HEK293 (cell line): ENCODE measurements around the gene CELSR3.

Experiments
- CTCF ChIA-PET: fragments of 350-600 bp; formaldehyde crosslinking; extraction: SDS; loops from one replicate; lab custom pipeline; 2021; ENCODE audit warnings: antibody characterized with exemption; lab: Yijun Ruan, JAX
- POLR2A ChIA-PET: fragments of 300-600 bp; formaldehyde crosslinking; extraction: SDS; loops from one replicate; lab custom pipeline; 2020; ENCODE audit warnings: antibody characterized with exemption, inconsistent platforms; lab: Yijun Ruan, JAX
- H3K27ac ChIP-seq: fragments of 200-500 bp; sonication (Bioruptor generic); 2 replicates; pipeline ENCODE4 v1.5.1; 2014; ENCODE audit warnings: low read depth, low read length, control low read depth, inconsistent platforms; ENCODE audit errors: extremely low read depth
- H3K36me3 ChIP-seq, 2 experiments: fragments of 200-500 bp in 1 of 2; sonication (Bioruptor generic) in 1 of 2; 1 replicate in 1 of 2; 2 replicates in 1 of 2; pipeline ENCODE4 v1.5.1; 2014 to 2017; ENCODE audit warnings: inconsistent platforms in 2 of 2, low read length in 2 of 2; ENCODE audit not compliant: control insufficient read depth in 2 of 2, insufficient read depth in 1 of 2
- H3K4me1 ChIP-seq: fragments of 200-500 bp; sonication (Bioruptor generic); 2 replicates; pipeline ENCODE4 v1.5.1; 2014; ENCODE audit warnings: mild to moderate bottlenecking, low read length, inconsistent platforms; ENCODE audit not compliant: control insufficient read depth, insufficient read depth
- H3K4me3 ChIP-seq: 2 replicates; pipeline ENCODE4 v1.5.1; 2011; ENCODE audit warnings: low read depth, mild to moderate bottlenecking, control low read depth, low read length, moderate library complexity
- H3K9me3 ChIP-seq: fragments of 200-500 bp; sonication (Bioruptor generic); 2 replicates; pipeline ENCODE4 v1.5.1; 2014; ENCODE audit warnings: low read depth, low read length, inconsistent platforms; ENCODE audit not compliant: control insufficient read depth, insufficient read depth
- HOXC10 ChIP-seq: sonication (generic); formaldehyde crosslinking; IDR thresholded peaks from 2 replicates; pipeline ENCODE4 v1.8.1; 2023; ENCODE audit warnings: mild to moderate bottlenecking, missing genetic modification reagents
- HOXD13 ChIP-seq: sonication (generic); formaldehyde crosslinking; IDR thresholded peaks from 2 replicates; pipeline ENCODE4 v1.8.0; 2022; ENCODE audit warnings: missing genetic modification reagents, borderline replicate concordance
- IKZF3 ChIP-seq: fragments of 450-650 bp; IDR thresholded peaks from 2 replicates; pipeline ENCODE4 v1.5.0; 2018; ENCODE audit warnings: missing biosample characterization, mild to moderate bottlenecking, missing genetic modification characterization, moderate library complexity
- KLF16 ChIP-seq: fragments of 450-650 bp; formaldehyde crosslinking; IDR thresholded peaks from 2 replicates; pipeline ENCODE4 v1.5.1; 2017; ENCODE audit warnings: missing biosample characterization, missing genetic modification characterization
- KLF7 ChIP-seq: fragments of 450-650 bp; formaldehyde crosslinking; IDR thresholded peaks from 2 replicates; pipeline ENCODE4 v1.5.1; 2016; ENCODE audit warnings: missing biosample characterization, missing genetic modification characterization, borderline replicate concordance
- RBAK ChIP-seq: fragments of 450-650 bp; formaldehyde crosslinking; IDR thresholded peaks from 2 replicates; pipeline ENCODE4 v1.5.1; 2016; ENCODE audit warnings: missing biosample characterization, missing genetic modification characterization
- ZBTB44 ChIP-seq: fragments of 450-650 bp; IDR thresholded peaks from 2 replicates; pipeline ENCODE4 v1.5.1; 2018; ENCODE audit warnings: missing biosample characterization, mild to moderate bottlenecking, missing genetic modification characterization
- ZBTB49 ChIP-seq: fragments of 450-650 bp; formaldehyde crosslinking; IDR thresholded peaks from 2 replicates; pipeline ENCODE4 v1.5.1; 2016; ENCODE audit warnings: missing biosample characterization, missing genetic modification characterization, low read depth
- ZFHX2 ChIP-seq: fragments of 450-650 bp; formaldehyde crosslinking; conservative IDR thresholded peaks from 2 replicates; pipeline ENCODE4 v1.5.1; 2016; ENCODE audit warnings: missing biosample characterization, missing genetic modification characterization
- ZFP3 ChIP-seq: fragments of 450-650 bp; formaldehyde crosslinking; IDR thresholded peaks from 2 replicates; pipeline ENCODE4 v1.5.1; 2016; ENCODE audit warnings: low read depth, missing biosample characterization, missing genetic modification characterization
- ZNF138 ChIP-seq: fragments of 450-650 bp; formaldehyde crosslinking; IDR thresholded peaks from 2 replicates; pipeline ENCODE4 v1.5.1; 2016; ENCODE audit warnings: missing biosample characterization, missing genetic modification characterization, borderline replicate concordance
- ZNF155 ChIP-seq: fragments of 450-650 bp; formaldehyde crosslinking; IDR thresholded peaks from 2 replicates; pipeline ENCODE4 v1.5.1; 2016; ENCODE audit warnings: missing biosample characterization, missing genetic modification characterization
- ZNF184 ChIP-seq: fragments of 450-650 bp; IDR thresholded peaks from 2 replicates; pipeline ENCODE4 v1.5.1; 2018; ENCODE audit warnings: missing biosample characterization, mild to moderate bottlenecking, missing genetic modification characterization
- ZNF341 ChIP-seq: fragments of 450-650 bp; formaldehyde crosslinking; IDR thresholded peaks from 2 replicates; pipeline ENCODE4; 2016; ENCODE audit warnings: low read depth, missing biosample characterization, missing genetic modification characterization
- ZNF416 ChIP-seq: fragments of 450-650 bp; formaldehyde crosslinking; IDR thresholded peaks from 2 replicates; pipeline ENCODE4 v1.5.1; 2016; ENCODE audit warnings: missing biosample characterization, missing genetic modification characterization
- ZNF423 ChIP-seq: fragments of 450-650 bp; formaldehyde crosslinking; IDR thresholded peaks from 2 replicates; pipeline ENCODE4 v1.5.1; 2016; ENCODE audit warnings: missing biosample characterization, missing genetic modification characterization
- ZNF449 ChIP-seq: fragments of 450-650 bp; formaldehyde crosslinking; IDR thresholded peaks from 2 replicates; pipeline ENCODE4 v1.5.1; 2017; ENCODE audit warnings: missing biosample characterization, mild to moderate bottlenecking, missing genetic modification characterization, moderate library complexity
- ZNF488 ChIP-seq: fragments of 450-650 bp; formaldehyde crosslinking; IDR thresholded peaks from 2 replicates; pipeline ENCODE4 v1.5.1; 2016; ENCODE audit warnings: missing biosample characterization, missing genetic modification characterization
- ZNF521 ChIP-seq: fragments of 450-650 bp; formaldehyde crosslinking; IDR thresholded peaks from 2 replicates; pipeline ENCODE4 v1.5.1; 2017; ENCODE audit warnings: missing biosample characterization, mild to moderate bottlenecking, missing genetic modification characterization
- ZNF555 ChIP-seq: fragments of 450-650 bp; formaldehyde crosslinking; conservative IDR thresholded peaks from 2 replicates; pipeline ENCODE4 v1.5.1; 2017; ENCODE audit warnings: missing biosample characterization, mild to moderate bottlenecking, missing genetic modification characterization, inconsistent platforms
- ZNF580 ChIP-seq: fragments of 450-650 bp; formaldehyde crosslinking; IDR thresholded peaks from 2 replicates; pipeline ENCODE4 v1.5.1; 2016; ENCODE audit warnings: missing biosample characterization, missing genetic modification characterization
- ZNF585B ChIP-seq: fragments of 450-650 bp; formaldehyde crosslinking; IDR thresholded peaks from 2 replicates; pipeline ENCODE4 v1.5.1; 2016; ENCODE audit warnings: missing biosample characterization, missing genetic modification characterization
- ZNF596 ChIP-seq: fragments of 450-650 bp; IDR thresholded peaks from 2 replicates; pipeline ENCODE4 v1.5.0; 2018; ENCODE audit warnings: missing biosample characterization, mild to moderate bottlenecking, missing genetic modification characterization, moderate library complexity
- ZNF623 ChIP-seq: fragments of 450-650 bp; formaldehyde crosslinking; IDR thresholded peaks from 2 replicates; pipeline ENCODE4 v1.5.1; 2016; ENCODE audit warnings: missing biosample characterization, missing genetic modification characterization
- ZNF658 ChIP-seq: fragments of 450-650 bp; formaldehyde crosslinking; IDR thresholded peaks from 2 replicates; pipeline ENCODE4; 2016; ENCODE audit warnings: missing biosample characterization, missing genetic modification characterization
- ZNF664 ChIP-seq: fragments of 450-650 bp; formaldehyde crosslinking; IDR thresholded peaks from 2 replicates; pipeline ENCODE4 v1.5.1; 2016; ENCODE audit warnings: missing biosample characterization, missing genetic modification characterization
- ZNF777 ChIP-seq: fragments of 450-650 bp; formaldehyde crosslinking; IDR thresholded peaks from 2 replicates; pipeline ENCODE4 v1.5.1; 2017; ENCODE audit warnings: missing biosample characterization, missing genetic modification characterization, borderline replicate concordance
- ZSCAN23 ChIP-seq: fragments of 450-650 bp; formaldehyde crosslinking; IDR thresholded peaks from 2 replicates; pipeline ENCODE4 v1.5.1; 2016; ENCODE audit warnings: missing biosample characterization, missing genetic modification characterization
- ZXDB ChIP-seq: fragments of 450-650 bp; formaldehyde crosslinking; IDR thresholded peaks from 2 replicates; pipeline ENCODE4 v1.5.1; 2016; ENCODE audit warnings: missing biosample characterization, missing genetic modification characterization
- TF ChIP-seq, protein P1 (sequence below): fragments of 450-650 bp; formaldehyde crosslinking; IDR thresholded peaks from 2 replicates; pipeline ENCODE4 v1.5.1; 2016; ENCODE audit warnings: missing biosample characterization, missing genetic modification characterization, borderline replicate concordance

The CELSR3 gene

DNA sequence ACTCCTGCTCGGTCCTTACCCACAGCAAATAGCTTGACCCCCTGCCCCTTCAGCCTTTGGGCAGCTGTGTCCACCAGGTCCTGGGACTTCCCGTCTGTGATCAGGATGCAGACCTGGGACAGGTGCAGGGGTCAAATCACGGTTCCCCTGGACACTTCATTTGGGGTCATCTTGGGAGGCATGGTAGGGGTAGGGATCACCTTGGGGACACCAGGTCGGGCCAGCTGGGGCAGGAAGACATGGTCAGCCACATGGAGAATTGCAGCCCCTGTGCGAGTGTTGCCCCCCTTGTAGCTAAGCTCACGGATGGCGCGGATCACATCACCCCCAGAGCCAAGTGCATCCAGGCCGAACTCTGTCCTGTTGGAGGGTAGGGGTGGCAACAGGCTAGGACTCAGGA is 69.3 kb downstream of the CELSR3 start:
- H3K4me3 ChIP-seq, result no peak overlapping the region
- H3K4me1 ChIP-seq, result no peaks in the 10 kb centered on the region; the same call in 1 of the 2 replicates
- H3K9me3 ChIP-seq, result no peaks in the 10 kb centered on the region
- no peak for TF ChIP-seq ZXDB (tag by site-specific recombination)
- no peak for TF ChIP-seq ZNF664 (tag by site-specific recombination)
- TF ChIP-seq ZFP3 (tag by site-specific recombination), result no peak
- TF ChIP-seq ZNF423 (tag by site-specific recombination), result no peak
- no peak for TF ChIP-seq ZNF138
- TF ChIP-seq ZSCAN23, result no peak
- no peak for TF ChIP-seq ZNF521 (tag by site-specific recombination)
- TF ChIP-seq ZNF596 (tag by site-specific recombination), result no peak
- no peak for TF ChIP-seq ZNF488 (tag by site-specific recombination)
- TF ChIP-seq ZBTB44 (tag by site-specific recombination), result no peak
- TF ChIP-seq ZNF449 (tag by site-specific recombination), result no peak
- no peak for TF ChIP-seq ZNF585B
- no peak for TF ChIP-seq ZFHX2
- no peak for TF ChIP-seq ZNF416
- no peak for TF ChIP-seq ZNF623 (tag by site-specific recombination)
- TF ChIP-seq KLF16 (tag by site-specific recombination), result no peak
- ChIA-PET CTCF (interaction anchor here (0.9 kb wide), 1 partner anchor 35 kb away, joined by 6 read pairs; no protein-coding TSS in a partner anchor), POLR2A (no interaction called here)
- no peak overlapping the region for H3K27ac ChIP-seq
- peaks cover 0 to 16% of the 10 kb centered on the region in 2 experiments; a peak in 1 of 3 replicates for H3K36me3 ChIP-seq

DNA sequence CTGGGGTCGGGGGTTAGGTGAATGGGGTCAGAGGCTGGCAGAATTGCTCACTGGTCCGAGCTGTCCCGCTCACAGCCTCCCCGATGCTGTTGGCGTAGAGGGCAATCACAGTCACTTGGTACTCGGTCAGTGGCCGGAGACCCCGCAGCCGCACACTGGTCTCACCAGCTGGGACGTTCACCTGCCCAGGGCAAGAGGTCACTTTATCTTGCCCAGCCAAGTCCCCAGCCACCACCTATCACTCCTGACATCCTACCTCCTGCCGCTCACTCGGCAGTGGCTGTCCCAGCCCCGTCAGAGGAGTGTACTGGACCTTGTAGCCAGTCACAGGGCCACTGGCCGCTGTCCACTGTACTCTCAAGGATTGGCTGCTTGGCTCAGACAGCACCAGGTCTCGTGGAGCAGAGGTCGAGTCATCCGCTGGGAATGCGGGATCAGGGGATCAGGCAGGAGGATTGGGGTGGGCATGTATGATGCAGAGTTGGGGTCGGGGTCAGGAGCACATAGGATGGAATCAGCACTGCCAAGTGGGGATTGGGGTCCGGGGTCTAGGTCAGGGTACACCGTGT is 70.1 kb downstream of the CELSR3 start:
- ChIA-PET POLR2A (no interaction called here), CTCF (interaction anchor here (0.6 to 0.9 kb wide), 2 partner anchors 14 to 35 kb away, joined by 4 to 6 read pairs; no protein-coding TSS in a partner anchor)
- no peaks in the 10 kb centered on the region for H3K9me3 ChIP-seq
- H3K4me1 ChIP-seq, result no peaks in the 10 kb centered on the region
- no peak overlapping the region for H3K27ac ChIP-seq
- peaks cover 0 to 10% of the 10 kb centered on the region in 2 experiments; a peak in 1 of 3 replicates for H3K36me3 ChIP-seq
- no peak overlapping the region for H3K4me3 ChIP-seq
- TF ChIP-seq IKZF3 (tag by site-specific recombination), result no peak
- TF ChIP-seq RBAK (tag by site-specific recombination), result no peak
- TF ChIP-seq HOXC10 (CRISPR knock-in tag), result no peak
- no peak for TF ChIP-seq KLF7 (tag by site-specific recombination)
- no peak for TF ChIP-seq ZNF184
- TF ChIP-seq, protein P1, sequence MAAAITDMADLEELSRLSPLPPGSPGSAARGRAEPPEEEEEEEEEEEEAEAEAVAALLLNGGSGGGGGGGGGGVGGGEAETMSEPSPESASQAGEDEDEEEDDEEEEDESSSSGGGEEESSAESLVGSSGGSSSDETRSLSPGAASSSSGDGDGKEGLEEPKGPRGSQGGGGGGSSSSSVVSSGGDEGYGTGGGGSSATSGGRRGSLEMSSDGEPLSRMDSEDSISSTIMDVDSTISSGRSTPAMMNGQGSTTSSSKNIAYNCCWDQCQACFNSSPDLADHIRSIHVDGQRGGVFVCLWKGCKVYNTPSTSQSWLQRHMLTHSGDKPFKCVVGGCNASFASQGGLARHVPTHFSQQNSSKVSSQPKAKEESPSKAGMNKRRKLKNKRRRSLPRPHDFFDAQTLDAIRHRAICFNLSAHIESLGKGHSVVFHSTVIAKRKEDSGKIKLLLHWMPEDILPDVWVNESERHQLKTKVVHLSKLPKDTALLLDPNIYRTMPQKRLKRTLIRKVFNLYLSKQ (tag by site-specific recombination), result no peak
- no peak for TF ChIP-seq HOXD13 (CRISPR knock-in tag)
- no peak for TF ChIP-seq ZNF341
- no peak for TF ChIP-seq ZBTB49 (tag by site-specific recombination)
- TF ChIP-seq ZNF580 (tag by site-specific recombination), result no peak
- no peak for TF ChIP-seq ZNF555
- no peak for TF ChIP-seq ZNF777 (tag by site-specific recombination)
- no peak for TF ChIP-seq ZNF658 (tag by site-specific recombination)
- no peak for TF ChIP-seq ZNF155
